ENCODE measurements around the gene MAML2.

The MAML2 gene

DNA sequence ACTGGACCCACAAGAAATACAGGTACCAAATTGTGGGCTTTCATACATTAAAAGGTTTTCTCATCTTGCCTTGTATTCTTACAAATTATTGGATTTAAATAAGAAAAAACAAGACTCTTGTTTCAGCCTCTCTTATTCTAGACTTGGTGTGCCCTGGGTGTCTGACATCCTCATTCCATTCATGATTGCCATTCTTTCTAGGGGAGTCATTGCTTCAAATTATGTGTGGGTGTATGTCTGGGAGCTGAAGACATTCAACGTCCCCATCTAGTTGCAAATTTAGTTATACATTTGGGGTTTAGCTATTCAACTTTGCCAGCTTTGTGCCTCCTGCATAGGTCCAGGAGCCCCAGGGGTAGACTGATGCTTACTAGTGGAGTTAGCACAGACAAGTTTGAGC, 18.1 kb downstream of the MAML2 start:
- Histone ChIP-seq H3K9me3 (ENCODE audit: insufficient read depth, low read depth, low read length) (no peaks in the 10 kb centered on the region), H3K36me3 (ENCODE audit: insufficient read depth, low read depth, low read length) (no peaks in the 10 kb centered on the region), H3K27me3 (ENCODE audit: insufficient read depth, low read length) (no peaks in the 10 kb centered on the region), H3K27ac (ENCODE audit: low read length) (no peak overlapping the region), H3K4me3 (ENCODE audit: low read length) (no peak overlapping the region), H3K9ac (ENCODE audit: low read depth, low read length) (no peak overlapping the region), H3K4me1 (ENCODE audit: insufficient read depth, low read length) (peaks cover 26% of the 10 kb centered on the region)

DNA sequence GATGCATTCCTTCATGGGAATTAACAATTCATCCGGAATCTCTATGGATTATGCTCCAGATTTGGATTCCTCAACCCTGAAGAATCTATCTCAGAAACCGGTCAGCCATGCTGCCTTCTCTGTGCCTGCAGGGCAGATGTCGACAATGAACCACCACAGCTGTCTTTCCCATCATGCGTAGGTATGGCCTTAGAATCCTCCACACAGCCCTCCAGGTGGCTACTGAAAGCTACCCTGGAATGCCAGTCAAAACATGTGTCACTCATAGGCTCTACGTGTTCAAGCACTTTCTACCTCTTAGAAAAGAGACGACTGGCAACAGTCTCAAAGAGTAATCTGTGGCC, 19.4 kb downstream of the MAML2 start:
- Histone ChIP-seq H3K9ac (ENCODE audit: low read depth, low read length) (no peak overlapping the region), H3K36me3 (ENCODE audit: insufficient read depth, low read depth, low read length) (no peaks in the 10 kb centered on the region), H3K4me3 (ENCODE audit: low read length) (no peak overlapping the region), H3K4me1 (ENCODE audit: insufficient read depth, low read length) (peaks cover 22% of the 10 kb centered on the region), H3K27ac (ENCODE audit: low read length) (no peak overlapping the region), H3K27me3 (ENCODE audit: insufficient read depth, low read length) (no peaks in the 10 kb centered on the region), H3K9me3 (ENCODE audit: insufficient read depth, low read depth, low read length) (no peaks in the 10 kb centered on the region)

DNA sequence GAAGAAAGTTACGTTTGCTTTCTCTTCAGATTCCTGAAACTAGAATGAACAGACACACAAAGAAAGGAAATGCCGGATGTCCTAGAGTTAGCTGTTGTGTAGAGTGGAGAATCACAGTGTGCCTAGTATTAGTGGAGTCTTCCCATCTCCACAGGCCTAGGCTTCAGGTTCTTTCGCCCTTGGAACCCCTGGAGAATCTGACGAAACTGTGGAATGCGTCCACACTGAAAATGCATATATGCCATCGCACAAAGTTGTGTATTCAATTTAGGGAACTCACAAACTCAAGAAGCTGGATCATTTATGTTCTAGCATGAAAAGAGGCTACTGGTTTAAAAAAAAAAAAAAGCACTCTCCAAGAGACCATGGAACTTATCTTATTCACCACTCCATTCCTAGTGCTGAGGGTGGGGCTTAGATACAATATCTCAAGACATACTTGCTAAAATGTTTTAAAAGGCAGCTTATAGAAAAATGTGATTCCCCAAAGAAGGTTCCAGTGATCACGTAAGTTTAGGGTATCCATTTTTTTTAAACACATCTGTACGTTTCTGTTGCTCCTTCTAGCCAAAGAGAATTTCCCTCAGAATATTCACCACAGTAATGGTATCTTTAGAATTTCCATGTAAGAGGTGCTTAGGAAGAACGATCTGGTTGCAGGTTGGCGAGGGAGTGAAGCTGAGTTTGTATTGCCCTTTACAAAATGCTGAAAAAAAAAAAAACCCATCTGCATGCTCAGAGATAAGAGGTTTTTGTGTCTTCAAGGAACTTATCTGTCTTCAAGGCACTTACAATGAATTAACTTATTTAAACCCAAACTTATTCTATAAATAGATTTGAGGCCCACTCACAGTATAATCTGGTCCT, 20.0 kb downstream of the MAML2 start:
- H3K36me3 ChIP-seq (ENCODE audit: insufficient read depth, low read depth, low read length) = no peaks in the 10 kb centered on the region
- no peak overlapping the region for H3K4me3 ChIP-seq (ENCODE audit: low read length)
- H3K27ac ChIP-seq (ENCODE audit: low read length) = no peak overlapping the region
- H3K27me3 ChIP-seq (ENCODE audit: insufficient read depth, low read length) = no peaks in the 10 kb centered on the region
- no peak overlapping the region for H3K9ac ChIP-seq (ENCODE audit: low read depth, low read length)
- H3K9me3 ChIP-seq (ENCODE audit: insufficient read depth, low read depth, low read length) = no peaks in the 10 kb centered on the region
- peaks cover 18% of the 10 kb centered on the region for H3K4me1 ChIP-seq (ENCODE audit: insufficient read depth, low read length)

GRCh38 chr11:96321091-96321490, 21.9 kb downstream of the MAML2 start:
- no peaks in the 10 kb centered on the region for H3K36me3 ChIP-seq (ENCODE audit: insufficient read depth, low read depth, low read length)
- no peak overlapping the region for H3K4me3 ChIP-seq (ENCODE audit: low read length)
- no peaks in the 10 kb centered on the region for H3K27me3 ChIP-seq (ENCODE audit: insufficient read depth, low read length)
- no peak overlapping the region for H3K27ac ChIP-seq (ENCODE audit: low read length)
- peaks cover 30% of the 10 kb centered on the region for H3K4me1 ChIP-seq (ENCODE audit: insufficient read depth, low read length)
- H3K9ac ChIP-seq (ENCODE audit: low read depth, low read length) = no peak overlapping the region
- H3K9me3 ChIP-seq (ENCODE audit: insufficient read depth, low read depth, low read length) = no peaks in the 10 kb centered on the region

DNA sequence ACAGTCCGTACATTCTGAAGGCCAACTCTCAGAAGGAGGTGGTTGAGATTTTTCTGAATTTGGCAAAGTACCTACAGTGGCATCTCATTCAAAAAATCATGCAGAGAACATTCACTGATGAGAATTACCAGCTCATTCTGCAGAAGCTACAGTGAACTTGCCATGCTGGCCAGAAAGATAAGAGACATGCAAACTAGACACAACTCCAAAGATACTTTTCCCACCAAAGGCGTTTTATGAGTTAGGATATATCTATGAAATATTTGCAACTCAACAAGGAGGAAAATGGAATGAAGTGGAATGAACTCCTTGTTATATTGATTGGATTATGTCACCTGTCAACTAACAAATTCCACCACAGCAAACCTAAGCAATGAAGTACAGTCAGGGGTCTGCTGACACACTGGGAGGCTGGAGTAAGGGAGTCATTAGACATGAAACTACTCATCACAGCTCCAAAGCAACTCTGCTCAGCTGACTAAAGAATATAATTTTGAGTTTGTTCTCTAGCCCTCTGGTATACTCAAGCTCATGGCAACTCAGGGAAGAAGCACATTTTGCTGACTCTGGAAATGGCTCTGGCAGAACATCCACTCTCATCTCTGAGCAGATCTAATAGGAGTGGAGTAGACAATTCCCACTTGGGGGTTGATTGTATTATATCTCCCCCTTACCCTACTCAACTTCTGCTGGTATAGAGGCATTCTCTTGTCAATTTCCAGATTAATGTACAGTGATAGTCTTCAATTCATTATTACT, 22.9 kb downstream of the MAML2 start:
- Histone ChIP-seq H3K4me1 (ENCODE audit: insufficient read depth, low read length) (peaks cover 21% of the 10 kb centered on the region), H3K9ac (ENCODE audit: low read depth, low read length) (no peak overlapping the region), H3K9me3 (ENCODE audit: insufficient read depth, low read depth, low read length) (no peaks in the 10 kb centered on the region), H3K27me3 (ENCODE audit: insufficient read depth, low read length) (no peaks in the 10 kb centered on the region), H3K4me3 (ENCODE audit: low read length) (no peak overlapping the region), H3K27ac (ENCODE audit: low read length) (no peak overlapping the region), H3K36me3 (ENCODE audit: insufficient read depth, low read depth, low read length) (no peaks in the 10 kb centered on the region)

DNA sequence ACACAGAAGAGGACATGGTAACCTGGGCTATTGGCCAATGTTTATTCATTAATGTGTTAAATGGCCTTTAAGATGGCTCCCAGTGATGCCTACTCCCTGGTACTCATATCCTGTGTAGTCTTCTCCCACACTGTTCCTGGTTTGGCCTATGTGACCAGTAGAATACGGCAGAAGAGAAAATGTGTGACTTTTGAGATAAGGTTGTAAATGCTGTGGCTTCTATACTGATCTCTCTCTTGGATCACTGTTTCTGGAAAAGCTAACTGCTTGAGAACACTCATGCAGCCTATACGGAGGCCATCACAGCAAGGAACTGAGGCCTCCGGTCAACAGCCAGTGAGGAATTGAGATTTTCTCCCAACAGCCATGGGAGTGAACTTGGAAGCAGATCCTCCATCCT, 24.1 kb downstream of the MAML2 start:
- Histone ChIP-seq H3K36me3 (ENCODE audit: insufficient read depth, low read depth, low read length) (no peaks in the 10 kb centered on the region), H3K27me3 (ENCODE audit: insufficient read depth, low read length) (no peaks in the 10 kb centered on the region), H3K4me3 (ENCODE audit: low read length) (no peak overlapping the region), H3K9me3 (ENCODE audit: insufficient read depth, low read depth, low read length) (no peaks in the 10 kb centered on the region), H3K4me1 (ENCODE audit: insufficient read depth, low read length) (peaks cover 22% of the 10 kb centered on the region), H3K9ac (ENCODE audit: low read depth, low read length) (no peak overlapping the region), H3K27ac (ENCODE audit: low read length) (no peak overlapping the region)

- no peak overlapping the region for H3K27ac ChIP-seq (ENCODE audit: low read length)
- no peak overlapping the region for H3K4me3 ChIP-seq (ENCODE audit: low read length)
- no peak overlapping the region for H3K9ac ChIP-seq (ENCODE audit: low read depth, low read length)
- H3K9me3 ChIP-seq (ENCODE audit: insufficient read depth, low read depth, low read length) = no peaks in the 10 kb centered on the region
- no peaks in the 10 kb centered on the region for H3K27me3 ChIP-seq (ENCODE audit: insufficient read depth, low read length)
- no peaks in the 10 kb centered on the region for H3K36me3 ChIP-seq (ENCODE audit: insufficient read depth, low read depth, low read length)
- H3K4me1 ChIP-seq (ENCODE audit: insufficient read depth, low read length) = peaks cover 24% of the 10 kb centered on the region
Measured at GRCh38 chr11:96318399-96318798, 24.6 kb downstream of the MAML2 start.

- Histone ChIP-seq H3K4me1 (ENCODE audit: insufficient read depth, low read length) (peaks cover 26% of the 10 kb centered on the region), H3K27me3 (ENCODE audit: insufficient read depth, low read length) (no peaks in the 10 kb centered on the region), H3K4me3 (ENCODE audit: low read length) (no peak overlapping the region), H3K9me3 (ENCODE audit: insufficient read depth, low read depth, low read length) (no peaks in the 10 kb centered on the region), H3K9ac (ENCODE audit: low read depth, low read length) (no peak overlapping the region), H3K27ac (ENCODE audit: low read length) (no peak overlapping the region), H3K36me3 (ENCODE audit: insufficient read depth, low read depth, low read length) (no peaks in the 10 kb centered on the region)
Measured at GRCh38 chr11:96317985-96318384, 25.0 kb downstream of the MAML2 start.

GRCh38 chr11:96317571-96317970, 25.4 kb downstream of the MAML2 start:
- no peak overlapping the region for H3K4me3 ChIP-seq (ENCODE audit: low read length)
- H3K27me3 ChIP-seq (ENCODE audit: insufficient read depth, low read length) = no peaks in the 10 kb centered on the region
- H3K9ac ChIP-seq (ENCODE audit: low read depth, low read length) = no peak overlapping the region
- H3K36me3 ChIP-seq (ENCODE audit: insufficient read depth, low read depth, low read length) = no peaks in the 10 kb centered on the region
- no peaks in the 10 kb centered on the region for H3K9me3 ChIP-seq (ENCODE audit: insufficient read depth, low read depth, low read length)
- peaks cover 26% of the 10 kb centered on the region for H3K4me1 ChIP-seq (ENCODE audit: insufficient read depth, low read length)
- H3K27ac ChIP-seq (ENCODE audit: low read length) = no peak overlapping the region

- Histone ChIP-seq H3K4me1 (ENCODE audit: insufficient read depth, low read length) (peaks cover 26% of the 10 kb centered on the region), H3K27ac (ENCODE audit: low read length) (no peak overlapping the region), H3K9ac (ENCODE audit: low read depth, low read length) (no peak overlapping the region), H3K9me3 (ENCODE audit: insufficient read depth, low read depth, low read length) (no peaks in the 10 kb centered on the region), H3K4me3 (ENCODE audit: low read length) (no peak overlapping the region), H3K27me3 (ENCODE audit: insufficient read depth, low read length) (no peaks in the 10 kb centered on the region), H3K36me3 (ENCODE audit: insufficient read depth, low read depth, low read length) (no peaks in the 10 kb centered on the region)
Measured at GRCh38 chr11:96316869-96317268, 26.1 kb downstream of the MAML2 start.

- Histone ChIP-seq H3K27me3 (ENCODE audit: insufficient read depth, low read length) (no peaks in the 10 kb centered on the region), H3K27ac (ENCODE audit: low read length) (no peak overlapping the region), H3K9me3 (ENCODE audit: insufficient read depth, low read depth, low read length) (no peaks in the 10 kb centered on the region), H3K9ac (ENCODE audit: low read depth, low read length) (no peak overlapping the region), H3K4me3 (ENCODE audit: low read length) (no peak overlapping the region), H3K4me1 (ENCODE audit: insufficient read depth, low read length) (peaks cover 26% of the 10 kb centered on the region), H3K36me3 (ENCODE audit: insufficient read depth, low read depth, low read length) (no peaks in the 10 kb centered on the region)
Measured at GRCh38 chr11:96315476-96315875, 27.5 kb downstream of the MAML2 start.

Measured in iPS-20b (cell line).